KMS-11 (cell line): ENCODE results near the gene CELA2B.
"Not testable (repeated sequence)": the region's sequence is repeated elsewhere in the genome, so short reads cannot be mapped to it uniquely, and the experiment has no call there.

ENCODE experiments used
- H2AFZ ChIP-seq: fragments of 200-600 bp; sonication (generic); 2 replicates; pipeline ENCODE4 v1.6.1; 2016; ENCODE audit warnings: antibody characterized with exemption, mixed run types, low read depth
- H3K27ac ChIP-seq: fragments of 200-600 bp; sonication (generic); 2 replicates; pipeline ENCODE4 v1.6.1; 2016; ENCODE audit warnings: mild to moderate bottlenecking, mixed run types
- H3K27me3 ChIP-seq: fragments of 200-600 bp; sonication (generic); 2 replicates; pipeline ENCODE4 v1.6.1; 2017; ENCODE audit warnings: mild to moderate bottlenecking, low read depth, mixed run types, moderate library complexity; ENCODE audit not compliant: insufficient read depth
- H3K36me3 ChIP-seq: fragments of 200-600 bp; sonication (generic); 2 replicates; pipeline ENCODE4 v1.6.1; 2017; ENCODE audit warnings: mild to moderate bottlenecking, mixed run types; ENCODE audit not compliant: insufficient read depth
- H3K4me1 ChIP-seq: fragments of 200-600 bp; sonication (generic); 2 replicates; pipeline ENCODE4 v1.6.1; 2016; ENCODE audit warnings: mild to moderate bottlenecking, low read depth, mixed run types; ENCODE audit not compliant: poor library complexity, severe bottlenecking
- H3K4me2 ChIP-seq: fragments of 200-600 bp; sonication (generic); 2 replicates; pipeline ENCODE4 v1.7.0; 2016; ENCODE audit warnings: mild to moderate bottlenecking, mixed run types
- H3K4me3 ChIP-seq: fragments of 200-600 bp; sonication (generic); IDR thresholded peaks from 2 replicates; pipeline ENCODE4 v1.6.1; 2017; ENCODE audit warnings: low read depth, low read length, mixed read lengths; ENCODE audit not compliant: insufficient read depth
- H3K79me2 ChIP-seq: fragments of 200-600 bp; sonication (generic); 2 replicates; pipeline ENCODE4 v1.6.1; 2016; ENCODE audit warnings: low read depth, mixed run types; ENCODE audit not compliant: insufficient read depth
- H3K9ac ChIP-seq: fragments of 200-600 bp; sonication (generic); 2 replicates; pipeline ENCODE4 v1.6.1; 2016; ENCODE audit warnings: mild to moderate bottlenecking, mixed run types
- H4K20me1 ChIP-seq: fragments of 200-600 bp; sonication (generic); 2 replicates; pipeline ENCODE4 v1.6.1; 2016; ENCODE audit warnings: mild to moderate bottlenecking, mixed run types; ENCODE audit not compliant: insufficient read depth
- TF ChIP-seq, protein P1 (sequence below): fragments of 200-600 bp; sonication (generic); conservative IDR thresholded peaks from 2 replicates; pipeline ENCODE4 v1.6.1; 2017; ENCODE audit warnings: low read depth, mild to moderate bottlenecking, antibody characterized with exemption, low read length, moderate library complexity, mixed read lengths

The CELA2B gene

DNA sequence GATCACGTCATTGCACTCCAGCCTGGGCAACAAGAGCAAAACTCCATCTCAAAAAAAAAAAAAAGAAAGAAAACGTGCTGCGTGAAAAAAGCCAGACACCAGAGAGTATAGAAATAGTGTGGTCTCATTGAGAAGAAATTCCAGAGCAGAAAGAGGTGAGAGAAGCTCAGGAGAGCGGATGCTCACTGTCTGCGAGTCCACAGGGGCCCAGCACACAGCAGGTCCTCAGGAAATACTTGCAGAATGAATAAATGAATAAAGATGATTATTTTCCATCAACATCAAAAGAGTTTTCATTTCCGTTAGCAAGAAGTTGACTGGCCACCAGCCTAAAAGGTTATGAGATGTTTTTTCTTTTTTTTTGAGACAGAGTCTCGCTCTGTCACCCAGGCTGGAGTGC is 33.7 kb downstream of the CELA2B start:
- Histone ChIP-seq H2AFZ (no peak overlapping the region), H3K9ac (no peak overlapping the region), H3K4me2 (no peak overlapping the region), H3K79me2 (no peaks in the 10 kb centered on the region), H3K4me1 (no peaks in the 10 kb centered on the region), H3K27me3 (no peaks in the 10 kb centered on the region), H3K4me3 (no peak overlapping the region), H3K27ac (no peak overlapping the region), H3K36me3 (no peaks in the 10 kb centered on the region), H4K20me1 (no peaks in the 10 kb centered on the region)
- TF ChIP-seq, protein P1, sequence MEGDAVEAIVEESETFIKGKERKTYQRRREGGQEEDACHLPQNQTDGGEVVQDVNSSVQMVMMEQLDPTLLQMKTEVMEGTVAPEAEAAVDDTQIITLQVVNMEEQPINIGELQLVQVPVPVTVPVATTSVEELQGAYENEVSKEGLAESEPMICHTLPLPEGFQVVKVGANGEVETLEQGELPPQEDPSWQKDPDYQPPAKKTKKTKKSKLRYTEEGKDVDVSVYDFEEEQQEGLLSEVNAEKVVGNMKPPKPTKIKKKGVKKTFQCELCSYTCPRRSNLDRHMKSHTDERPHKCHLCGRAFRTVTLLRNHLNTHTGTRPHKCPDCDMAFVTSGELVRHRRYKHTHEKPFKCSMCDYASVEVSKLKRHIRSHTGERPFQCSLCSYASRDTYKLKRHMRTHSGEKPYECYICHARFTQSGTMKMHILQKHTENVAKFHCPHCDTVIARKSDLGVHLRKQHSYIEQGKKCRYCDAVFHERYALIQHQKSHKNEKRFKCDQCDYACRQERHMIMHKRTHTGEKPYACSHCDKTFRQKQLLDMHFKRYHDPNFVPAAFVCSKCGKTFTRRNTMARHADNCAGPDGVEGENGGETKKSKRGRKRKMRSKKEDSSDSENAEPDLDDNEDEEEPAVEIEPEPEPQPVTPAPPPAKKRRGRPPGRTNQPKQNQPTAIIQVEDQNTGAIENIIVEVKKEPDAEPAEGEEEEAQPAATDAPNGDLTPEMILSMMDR: no peak

DNA sequence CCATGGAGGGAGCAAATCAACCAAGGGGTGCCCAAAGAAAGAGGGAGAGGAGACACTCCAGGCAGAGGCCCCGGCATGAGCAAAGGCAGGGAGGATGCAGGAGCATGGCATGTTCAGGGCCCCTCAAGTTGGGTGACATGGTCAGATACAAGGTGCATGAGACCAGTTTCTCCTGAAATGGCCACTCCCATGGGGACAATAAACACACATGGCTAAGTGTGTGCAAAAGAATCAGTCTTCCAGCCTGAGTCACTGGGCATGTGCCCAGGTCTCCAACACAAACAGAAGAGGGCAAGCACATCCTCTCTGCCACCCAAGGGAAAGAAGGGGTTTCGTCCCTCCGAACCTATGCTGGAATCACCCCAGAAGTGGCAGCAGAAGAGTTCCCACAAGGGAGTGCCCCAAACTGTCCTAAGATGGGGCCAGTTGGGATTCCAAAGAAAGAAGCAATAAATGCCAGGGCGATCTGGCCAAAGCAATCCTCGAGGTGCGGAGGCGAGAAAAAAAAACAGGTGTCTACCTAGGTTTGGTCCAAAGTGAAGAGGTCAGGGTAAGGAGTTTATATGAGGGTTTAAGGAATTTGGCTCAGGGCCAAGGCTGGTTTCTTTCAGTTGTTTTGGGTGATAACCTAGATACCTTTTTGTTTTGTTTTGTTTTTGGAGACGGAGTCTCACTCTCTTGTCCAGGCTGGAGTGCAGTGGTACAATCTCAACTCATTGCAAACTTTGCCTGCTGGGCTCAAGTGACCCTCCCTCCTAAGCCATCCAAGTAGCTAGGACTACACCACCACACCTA is 34.9 kb downstream of the CELA2B start:
- Histone ChIP-seq H3K27ac (no peak overlapping the region), H3K79me2 (no peaks in the 10 kb centered on the region), H2AFZ (no peak overlapping the region), H3K36me3 (no peaks in the 10 kb centered on the region), H3K27me3 (no peaks in the 10 kb centered on the region), H3K4me3 (no peak overlapping the region), H3K4me1 (no peaks in the 10 kb centered on the region), H4K20me1 (no peaks in the 10 kb centered on the region), H3K9ac (no peak overlapping the region), H3K4me2 (no peak overlapping the region)
- TF ChIP-seq, protein P1: no peak

DNA sequence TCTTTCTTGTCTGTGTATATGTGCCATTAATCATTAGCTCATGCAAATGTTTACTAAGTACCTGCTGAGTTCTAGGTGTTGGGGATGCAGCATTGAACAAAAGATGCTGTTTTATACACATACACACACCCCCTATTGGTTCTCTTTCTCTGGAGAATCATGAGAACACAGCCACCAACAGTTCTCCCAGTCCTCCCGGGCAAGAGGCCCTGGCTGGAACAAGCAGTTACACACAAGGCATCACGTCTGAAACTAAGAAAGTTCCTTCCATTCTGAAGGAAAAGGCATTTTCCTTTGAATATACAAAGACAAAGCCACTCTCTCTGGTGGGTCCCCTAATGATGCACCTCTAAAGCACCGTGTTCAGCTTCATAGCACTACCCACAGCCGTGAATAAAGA is 37.3 kb downstream of the CELA2B start:
- TF ChIP-seq, protein P1: no peak
- H3K27me3 ChIP-seq: no peaks in the 10 kb centered on the region
- H3K4me1 ChIP-seq: no peaks in the 10 kb centered on the region
- no peak overlapping the region for H3K9ac ChIP-seq
- H4K20me1 ChIP-seq: no peaks in the 10 kb centered on the region
- no peak overlapping the region for H3K4me2 ChIP-seq
- no peak overlapping the region for H3K4me3 ChIP-seq
- no peaks in the 10 kb centered on the region for H3K36me3 ChIP-seq
- no peak overlapping the region for H2AFZ ChIP-seq
- H3K79me2 ChIP-seq: no peaks in the 10 kb centered on the region
- H3K27ac ChIP-seq: no peak overlapping the region

DNA sequence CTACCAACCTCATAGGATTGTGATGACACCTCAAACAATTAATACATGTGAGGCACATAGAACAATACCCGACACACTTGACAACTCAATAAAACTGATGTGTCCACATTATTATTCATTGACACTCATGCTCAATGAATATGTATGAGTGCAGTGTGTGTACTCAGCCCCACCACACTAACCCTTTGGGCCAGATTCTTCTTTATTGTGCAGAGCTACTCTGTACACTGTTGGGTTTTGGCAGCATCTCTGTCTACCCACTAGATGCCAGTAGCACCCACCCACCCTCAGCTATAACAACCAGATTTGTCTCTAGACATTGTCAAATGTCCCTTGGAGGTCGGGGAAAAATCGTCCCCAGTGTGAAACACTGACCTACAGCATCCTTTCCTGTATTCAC is 38.0 kb downstream of the CELA2B start:
- Histone ChIP-seq H3K4me1 (no peaks in the 10 kb centered on the region), H3K79me2 (no peaks in the 10 kb centered on the region), H3K27me3 (no peaks in the 10 kb centered on the region), H2AFZ (no peak overlapping the region), H3K36me3 (no peaks in the 10 kb centered on the region), H3K27ac (no peak overlapping the region), H3K9ac (no peak overlapping the region), H3K4me2 (no peak overlapping the region), H3K4me3 (no peak overlapping the region), H4K20me1 (no peaks in the 10 kb centered on the region)
- TF ChIP-seq, protein P1: no peak

DNA sequence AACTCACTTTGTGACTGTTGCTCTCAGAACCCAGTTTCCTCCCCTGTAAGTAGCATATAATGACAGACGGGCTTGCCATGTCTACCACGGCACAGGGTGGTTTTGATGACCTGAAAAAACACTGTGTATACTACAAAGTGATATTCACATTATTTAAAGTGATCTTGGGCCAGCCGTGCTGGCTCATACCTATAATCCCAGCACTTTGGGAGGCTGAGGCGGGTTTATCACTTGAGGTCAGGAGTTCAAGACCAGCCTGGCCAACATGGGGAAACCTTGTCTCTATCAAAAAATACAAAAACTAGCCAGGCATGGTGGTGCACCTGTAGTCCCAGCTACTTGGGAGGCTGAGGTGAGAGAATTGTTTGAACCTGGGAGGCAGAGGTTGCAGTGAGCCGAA is 38.7 kb downstream of the CELA2B start:
- not testable (repeated sequence) for H3K36me3 ChIP-seq, H3K79me2 ChIP-seq

More for the DNA sequence above, 38.7 kb downstream of the CELA2B start:
- not testable (repeated sequence) for H3K9ac ChIP-seq, H4K20me1 ChIP-seq, H3K27me3 ChIP-seq, H3K4me3 ChIP-seq, H3K4me2 ChIP-seq, H3K4me1 ChIP-seq, H2AFZ ChIP-seq, H3K27ac ChIP-seq
